Mesenchymal stem cell (in vitro differentiated cells and primary cell): ENCODE results near the gene GFER.
A peak's percentile ranks its signal among the peaks of the same experiment; 100 is the strongest.

Source experiments
- DNase-seq: peaks from one replicate; pipeline ENCODE4 v3.0.0-alpha.2; 2013
- H2AFZ ChIP-seq: one replicate; pipeline ENCODE4 v1.6.1; 2013; ENCODE audit warnings: low read depth, mild to moderate bottlenecking, control low read depth, inconsistent platforms, low read length, moderate library complexity
- H2AK5ac ChIP-seq: 2 replicates; pipeline ENCODE4 v1.6.1; 2013; ENCODE audit warnings: low read length, moderate library complexity, mild to moderate bottlenecking, inconsistent platforms; ENCODE audit not compliant: severe bottlenecking
- H2BK120ac ChIP-seq: one replicate; pipeline ENCODE4 v1.6.1; 2013; ENCODE audit warnings: low read depth, mild to moderate bottlenecking, inconsistent platforms, low read length, moderate library complexity
- H2BK12ac ChIP-seq, 2 experiments: one replicate each; pipeline ENCODE4 v1.6.1; 2013; ENCODE audit warnings: inconsistent platforms in 2 of 2, low read length in 2 of 2, mild to moderate bottlenecking in 2 of 2, moderate library complexity in 2 of 2, control low read depth in 1 of 2
- H2BK15ac ChIP-seq: one replicate; pipeline ENCODE4 v1.6.1; 2013; ENCODE audit warnings: mild to moderate bottlenecking, low read depth, inconsistent platforms; ENCODE audit not compliant: poor library complexity, severe bottlenecking
- H2BK5ac ChIP-seq: 2 replicates; pipeline ENCODE4 v1.6.1; 2013; ENCODE audit warnings: low read depth, mild to moderate bottlenecking, low read length, control low read depth, inconsistent platforms; ENCODE audit not compliant: poor library complexity, severe bottlenecking
- H3K14ac ChIP-seq, 2 experiments: one replicate each; pipeline ENCODE4 v1.6.1; 2013; ENCODE audit warnings: inconsistent platforms in 2 of 2, low read length in 2 of 2, control low read depth in 1 of 2, mild to moderate bottlenecking in 1 of 2, moderate library complexity in 1 of 2
- H3K18ac ChIP-seq, 2 experiments: one replicate each; pipeline ENCODE4 v1.6.1; 2013; ENCODE audit warnings: inconsistent platforms in 2 of 2, low read length in 2 of 2, control low read depth in 1 of 2, low read depth in 1 of 2, mild to moderate bottlenecking in 1 of 2
- H3K23ac ChIP-seq, 2 experiments: one replicate each; pipeline ENCODE4 v1.6.1; 2013; ENCODE audit warnings: inconsistent platforms in 2 of 2, low read length in 2 of 2, mild to moderate bottlenecking in 2 of 2, moderate library complexity in 2 of 2, control low read depth in 1 of 2
- H3K27ac ChIP-seq: 2 replicates; pipeline ENCODE4 v1.5.1; 2013; ENCODE audit warnings: mild to moderate bottlenecking, moderate library complexity, low read length, control low read depth, inconsistent platforms; ENCODE audit not compliant: poor library complexity, severe bottlenecking
- H3K27me3 ChIP-seq, 2 experiments: 2 replicates each; pipeline versions ENCODE4 v1.6.1 to v1.7.0; 2013; ENCODE audit warnings: low read length in 2 of 2, mild to moderate bottlenecking in 2 of 2, moderate library complexity in 2 of 2, control low read depth in 1 of 2, inconsistent platforms in 1 of 2; ENCODE audit not compliant: control insufficient read depth in 1 of 2, insufficient read depth in 1 of 2
- H3K36me3 ChIP-seq, 2 experiments: 2 replicates each; pipeline versions ENCODE4 v1.6.1 to v1.7.0; 2013; ENCODE audit warnings: low read length in 2 of 2, control low read depth in 1 of 2, inconsistent platforms in 1 of 2, low read depth in 1 of 2, mild to moderate bottlenecking in 1 of 2; ENCODE audit not compliant: insufficient read depth in 2 of 2, control insufficient read depth in 1 of 2
- H3K4ac ChIP-seq, 2 experiments: one replicate each; pipeline ENCODE4 v1.6.1; 2013; ENCODE audit warnings: inconsistent platforms in 2 of 2, low read length in 2 of 2, mild to moderate bottlenecking in 2 of 2, moderate library complexity in 2 of 2, control low read depth in 1 of 2, low read depth in 1 of 2
- H3K4me1 ChIP-seq: 2 replicates; pipeline ENCODE4 v1.6.1; 2013; ENCODE audit warnings: low read depth, low read length, control low read depth; ENCODE audit not compliant: control insufficient read depth, insufficient read depth
- H3K4me2 ChIP-seq: 2 replicates; pipeline ENCODE4 v1.6.1; 2013; ENCODE audit warnings: low read length, mild to moderate bottlenecking, inconsistent platforms; ENCODE audit not compliant: poor library complexity, severe bottlenecking
- H3K4me3 ChIP-seq, 2 experiments: 2 replicates each; pipeline versions ENCODE4 v1.5.1 to v1.7.0; 2013; ENCODE audit warnings: low read length in 2 of 2, mild to moderate bottlenecking in 2 of 2, control low read depth in 1 of 2, low read depth in 1 of 2; ENCODE audit not compliant: insufficient read depth in 1 of 2
- H3K79me1 ChIP-seq: replicated peaks from 2 replicates; pipeline ENCODE4 v1.6.1; 2013; ENCODE audit warnings: mild to moderate bottlenecking, control low read depth, low read length, inconsistent platforms; ENCODE audit not compliant: poor library complexity, severe bottlenecking
- H3K9ac ChIP-seq: 2 replicates; pipeline ENCODE4 v1.7.0; 2013; ENCODE audit warnings: mild to moderate bottlenecking, low read length, moderate library complexity
- H3K9me3 ChIP-seq: 2 replicates; pipeline ENCODE4 v1.7.0; 2013; ENCODE audit warnings: mild to moderate bottlenecking, low read length; ENCODE audit not compliant: control insufficient read depth
- H4K8ac ChIP-seq: one replicate; pipeline ENCODE4 v1.6.1; 2013; ENCODE audit warnings: inconsistent platforms, mild to moderate bottlenecking, low read length, moderate library complexity
- H4K91ac ChIP-seq: one replicate; pipeline ENCODE4 v1.6.1; 2013; ENCODE audit warnings: mild to moderate bottlenecking, low read length, inconsistent platforms
- WGBS: methylation state at CpG from one replicate; pipeline ENCODE4 v1.1.7; 2013; ENCODE audit warnings: mixed read lengths; 5-methylcytosine and 5-hydroxymethylcytosine counted together

The GFER gene

GRCh38 chr16:1979271-1980029 is 4.5 kb upstream of the GFER start:
- WGBS: 16% methylated on average over 51 of the region's 70 CpGs
- no peak overlapping the region for H3K14ac ChIP-seq
- H3K9ac ChIP-seq: no peak overlapping the region
- peak overlapping the region; percentile 22 to 23 for H3K23ac ChIP-seq
- no peak overlapping the region for H3K4me3 ChIP-seq
- no peak overlapping the region for H2BK5ac ChIP-seq
- peaks cover 12% of the 10 kb centered on the region for H3K79me1 ChIP-seq
- no peak overlapping the region for H2AK5ac ChIP-seq
- no peak overlapping the region for H2BK120ac ChIP-seq
- peaks cover 28% of the 10 kb centered on the region for H3K4me1 ChIP-seq
- no peak overlapping the region for H4K8ac ChIP-seq
- H2BK12ac ChIP-seq: no peak overlapping the region
- H3K36me3 ChIP-seq: peaks cover 41 to 58% of the 10 kb centered on the region in 2 experiments
- no peaks in the 10 kb centered on the region for H3K9me3 ChIP-seq
- H4K91ac ChIP-seq: no peak overlapping the region
- no peak overlapping the region for H3K18ac ChIP-seq
- DNase-seq: no peak
- peaks cover 35 to 41% of the 10 kb centered on the region in 2 experiments for H3K27me3 ChIP-seq
- H2AFZ ChIP-seq: no peak overlapping the region
- peak overlapping the region; percentile 33 for H2BK15ac ChIP-seq
- no peak overlapping the region for H3K4me2 ChIP-seq
- no peak overlapping the region for H3K27ac ChIP-seq
- no peak overlapping the region for H3K4ac ChIP-seq

DNA sequence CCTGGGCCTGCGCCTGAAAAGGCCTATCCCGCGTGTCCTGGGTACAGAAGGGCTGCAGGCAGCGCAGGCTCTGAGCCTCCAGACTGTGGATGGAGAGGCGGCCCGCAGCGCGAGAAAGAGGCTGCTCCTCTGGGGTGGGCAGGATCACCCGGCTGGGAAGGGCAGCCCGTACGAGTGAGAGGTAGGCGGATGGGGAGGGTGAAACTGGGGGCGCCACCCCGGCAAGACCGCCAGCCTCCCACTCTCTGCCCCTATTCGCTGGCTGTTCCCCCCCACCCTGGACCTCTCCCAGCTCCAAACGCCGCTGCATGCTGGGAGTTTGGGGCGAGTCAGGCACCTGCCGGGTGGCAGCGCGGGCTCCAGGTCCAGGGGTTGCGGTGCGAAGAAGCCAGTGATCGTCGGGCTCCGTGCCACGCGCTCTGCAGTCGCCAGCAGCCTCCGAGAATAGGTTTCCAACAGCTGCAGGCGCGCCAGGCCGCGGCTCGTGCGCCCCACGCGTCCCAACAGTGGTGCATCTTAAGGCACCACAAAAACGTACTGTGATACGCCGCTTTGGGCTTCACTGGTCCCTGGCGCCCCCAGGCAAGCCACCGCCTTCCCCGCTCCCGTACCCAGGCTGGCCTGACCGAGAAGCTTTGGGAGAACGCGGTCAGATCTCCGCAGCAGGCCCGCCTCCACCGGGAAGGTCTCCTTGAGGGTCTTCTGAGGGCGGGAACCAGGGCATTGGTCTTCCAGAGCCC is 3.8 kb upstream of the GFER start:
- Histone ChIP-seq H2AFZ (no peak overlapping the region), H2BK120ac (no peak overlapping the region)

GRCh38 chr16:1980770-1981087 is 3.3 kb upstream of the GFER start:
- Histone ChIP-seq H3K18ac (no peak overlapping the region), H2BK120ac (no peak overlapping the region), H3K27me3 (peaks cover 35 to 41% of the 10 kb centered on the region in 2 experiments), H2BK12ac (no peak overlapping the region), H4K8ac (no peak overlapping the region), H3K9me3 (no peaks in the 10 kb centered on the region), H2BK5ac (no peak overlapping the region), H3K36me3 (peaks cover 32 to 51% of the 10 kb centered on the region in 2 experiments), H2AK5ac (no peak overlapping the region), H3K9ac (no peak overlapping the region), H2AFZ (no peak overlapping the region), H3K14ac (no peak overlapping the region), H3K23ac (no peak overlapping the region), H3K4me1 (peaks cover 33% of the 10 kb centered on the region), H3K4ac (no peak overlapping the region), H3K27ac (no peak overlapping the region), H4K91ac (no peak overlapping the region), H3K4me3 (peak overlapping the region in 1 of 2 experiments; percentile 4), H3K79me1 (peaks cover 7% of the 10 kb centered on the region), H2BK15ac (no peak overlapping the region), H3K4me2 (no peak overlapping the region)
- WGBS: 69% methylated on average over 16 of the region's 16 CpGs
- DNase-seq: no peak

More for the DNA sequence above, 3.8 kb upstream of the GFER start:
- H3K36me3 ChIP-seq: peaks cover 34 to 51% of the 10 kb centered on the region in 2 experiments
- H2BK5ac ChIP-seq: no peak overlapping the region
- DNase-seq: no peak
- peaks cover 35 to 41% of the 10 kb centered on the region in 2 experiments for H3K27me3 ChIP-seq
- H3K14ac ChIP-seq: no peak overlapping the region
- no peak overlapping the region for H3K9ac ChIP-seq
- H3K4me2 ChIP-seq: no peak overlapping the region
- H3K18ac ChIP-seq: no peak overlapping the region
- H3K4ac ChIP-seq: no peak overlapping the region
- no peak overlapping the region for H2AK5ac ChIP-seq
- no peak overlapping the region for H4K91ac ChIP-seq
- no peak overlapping the region for H3K23ac ChIP-seq
- H3K79me1 ChIP-seq: peaks cover 7% of the 10 kb centered on the region
- H2BK12ac ChIP-seq: no peak overlapping the region
- H3K4me1 ChIP-seq: peaks cover 28% of the 10 kb centered on the region
- WGBS: 20% methylated on average over 41 of the region's 53 CpGs
- no peak overlapping the region for H2BK15ac ChIP-seq
- peak overlapping the region in 1 of 2 experiments; percentile 4 for H3K4me3 ChIP-seq
- no peak overlapping the region for H3K27ac ChIP-seq
- H4K8ac ChIP-seq: no peak overlapping the region
- no peaks in the 10 kb centered on the region for H3K9me3 ChIP-seq

- DNase-seq: no peak
- Histone ChIP-seq H3K18ac (no peak within 1 kb of the TSS), H4K8ac (no peak within 1 kb of the TSS)
Observed at GRCh38 chr16:1981398-1981836, 2.6 kb upstream of the GFER start, which contains the start of gene NOXO1. Gene NOXO1, minus strand, starts transcription at chr16:1981469. Its CDS starts 290 bp downstream, at chr16:1981179.

More at GRCh38 chr16:1981398-1981836, 2.6 kb upstream of the GFER start, which contains the start of gene NOXO1:
- H3K4me3 ChIP-seq: peak within 1 kb of the TSS in 1 of 2 experiments; percentile 4
- no peak within 1 kb of the TSS for H3K9ac ChIP-seq
- no peaks in the 10 kb centered on the region for H3K9me3 ChIP-seq
- no peak within 1 kb of the TSS for H2AFZ ChIP-seq
- H2BK5ac ChIP-seq: no peak within 1 kb of the TSS
- 43% methylated on average over 6 of the region's 6 CpGs for WGBS
- no peak within 1 kb of the TSS for H3K27ac ChIP-seq
- no peak within 1 kb of the TSS for H3K4me2 ChIP-seq
- no peak within 1 kb of the TSS for H2BK12ac ChIP-seq
- H3K14ac ChIP-seq: no peak within 1 kb of the TSS
- no peak within 1 kb of the TSS for H2BK15ac ChIP-seq
- H3K4ac ChIP-seq: no peak within 1 kb of the TSS
- H3K36me3 ChIP-seq: peaks cover 32 to 51% of the 10 kb centered on the region in 2 experiments
- peaks cover 14% of the 10 kb centered on the region for H3K79me1 ChIP-seq
- no peak within 1 kb of the TSS for H4K91ac ChIP-seq
- no peak within 1 kb of the TSS for H3K23ac ChIP-seq
- peaks cover 35 to 41% of the 10 kb centered on the region in 2 experiments for H3K27me3 ChIP-seq
- H2AK5ac ChIP-seq: no peak within 1 kb of the TSS
- H3K4me1 ChIP-seq: peaks cover 35% of the 10 kb centered on the region
- H2BK120ac ChIP-seq: no peak within 1 kb of the TSS
